Neural progenitor cell (in vitro differentiated cells): ENCODE measurements around the gene TMPRSS4. TPM values are rescaled to one million over a fixed set of nuclear protein-coding genes. Genes with fewer than 3 reads are reported as not detected.

Experiments used
- DNase-seq: peaks from one replicate; pipeline ENCODE4 v3.0.0-alpha.2; 2016; ENCODE audit warnings: low spot score
- H2AFZ ChIP-seq: fragments of 200-600 bp; sonication (generic); replicated peaks from 2 replicates; pipeline ENCODE4 v1.6.1; 2016; ENCODE audit warnings: antibody characterized with exemption
- H3F3A ChIP-seq: fragments of 200-600 bp; sonication (generic); 2 replicates; pipeline ENCODE4 v1.6.1; 2016; ENCODE audit warnings: antibody characterized with exemption, low read depth
- H3K27ac ChIP-seq: fragments of 200-600 bp; sonication (generic); 2 replicates; pipeline ENCODE4 v1.5.1; 2016; ENCODE audit warnings: mild to moderate bottlenecking
- H3K27me3 ChIP-seq: fragments of 200-600 bp; sonication (generic); 2 replicates; pipeline ENCODE4 v1.6.1; 2016; ENCODE audit warnings: mild to moderate bottlenecking, moderate library complexity
- H3K36me3 ChIP-seq: fragments of 200-600 bp; sonication (generic); 2 replicates; pipeline ENCODE4 v1.5.1; 2016
- H3K4me1 ChIP-seq: fragments of 200-600 bp; sonication (generic); 2 replicates; pipeline ENCODE4 v1.6.1; 2016; ENCODE audit warnings: mixed run types
- H3K4me2 ChIP-seq: fragments of 200-600 bp; sonication (generic); 2 replicates; pipeline ENCODE4 v1.6.1; 2016
- H3K4me3 ChIP-seq: fragments of 200-600 bp; sonication (generic); 2 replicates; pipeline ENCODE4 v1.5.1; 2016
- H3K79me2 ChIP-seq: fragments of 200-600 bp; sonication (generic); 2 replicates; pipeline ENCODE4 v1.6.1; 2016; ENCODE audit warnings: low read depth
- H3K9ac ChIP-seq: fragments of 200-600 bp; sonication (generic); 2 replicates; pipeline ENCODE4 v1.6.1; 2016
- H3K9me3 ChIP-seq: fragments of 200-600 bp; sonication (generic); 2 replicates; pipeline ENCODE4 v1.5.1; 2016; ENCODE audit warnings: low read depth
- H4K20me1 ChIP-seq: fragments of 200-600 bp; sonication (generic); 2 replicates; pipeline ENCODE4 v1.6.1; 2016; ENCODE audit warnings: low read depth
- H3K27ac Mint-ChIP-seq: 3 replicates; pipeline ENCODE4 v1.8.0; 2021; ENCODE audit warnings: mixed read lengths
- H3K27me3 Mint-ChIP-seq: 2 replicates; pipeline ENCODE4 v1.8.0; 2022; ENCODE audit warnings: low read depth, mild to moderate bottlenecking, inconsistent platforms, moderate library complexity, mixed read lengths; ENCODE audit not compliant: insufficient read depth
- H3K36me3 Mint-ChIP-seq: 3 replicates; pipeline ENCODE4 v1.8.0; 2021; ENCODE audit warnings: mixed read lengths
- H3K4me1 Mint-ChIP-seq: 3 replicates; pipeline ENCODE4 v1.8.0; 2021; ENCODE audit warnings: mixed read lengths
- H3K4me3 Mint-ChIP-seq: 3 replicates; pipeline ENCODE4 v1.8.0; 2021; ENCODE audit warnings: mild to moderate bottlenecking, moderate library complexity, mixed read lengths
- H3K9me3 Mint-ChIP-seq: 3 replicates; pipeline ENCODE4 v1.8.0; 2020; ENCODE audit warnings: mixed read lengths
- EZH2 ChIP-seq: fragments of 200-600 bp; sonication (generic); IDR thresholded peaks from 2 replicates; pipeline ENCODE4 v1.6.1; 2017; ENCODE audit warnings: antibody characterized with exemption, mild to moderate bottlenecking, moderate library complexity
- EZH2phosphoT487 ChIP-seq: fragments of 200-600 bp; sonication (generic); IDR thresholded peaks from 2 replicates; pipeline ENCODE4 v1.6.1; 2017; ENCODE audit warnings: antibody characterized with exemption
- total RNA-seq: library from RNA; depleted of rRNA; stranded (reverse); fragments of >200 nt; gene quantifications from 2 replicates; pipeline ENCODE4 v1.2.3, GENCODE V29; 2015; ENCODE audit warnings: low replicate concordance
- TF ChIP-seq, protein P1 (sequence below): fragments of 200-600 bp; sonication (generic); IDR thresholded peaks from 2 replicates; pipeline ENCODE4 v1.5.1; 2017; ENCODE audit warnings: antibody characterized with exemption, mild to moderate bottlenecking

Gene TMPRSS4
- total RNA-seq, 1 donor from 2014 or later: not detected

DNA sequence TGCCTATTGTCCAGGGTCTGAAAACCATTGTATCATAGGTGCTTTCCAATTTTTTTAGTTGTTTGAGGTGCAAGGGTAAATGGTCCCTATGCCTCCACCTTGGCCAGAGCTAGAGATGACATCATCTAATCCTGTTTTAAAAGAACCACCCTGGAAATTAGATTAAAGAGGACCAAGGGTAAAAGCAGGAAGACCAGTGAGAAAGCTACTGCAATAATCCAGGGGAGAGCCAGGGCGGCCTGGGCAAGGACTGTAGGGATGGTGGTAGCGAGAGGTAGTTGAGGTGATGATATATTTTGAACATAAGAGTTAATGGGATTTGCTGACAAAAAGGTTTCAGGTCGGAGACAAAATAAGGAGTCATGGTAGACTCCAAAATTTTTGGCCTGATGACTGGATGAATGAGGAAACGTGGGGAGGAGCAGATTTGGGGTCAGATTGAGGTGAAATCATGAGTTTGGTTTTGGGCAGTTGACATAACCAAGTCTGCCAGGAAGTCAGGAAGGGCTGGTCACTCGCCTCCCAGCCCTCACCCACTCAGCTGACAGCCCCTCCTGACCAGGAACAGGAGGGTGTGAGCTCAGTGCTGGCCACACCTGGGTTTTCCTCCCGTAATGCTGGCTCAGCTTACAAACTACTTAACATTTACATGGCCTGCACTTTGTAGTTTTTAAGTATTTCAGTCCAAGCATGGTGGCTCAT lies 52.7 kb downstream of the TMPRSS4 start:
- H3K4me3 ChIP-seq: no peak overlapping the region
- no peaks in the 10 kb centered on the region for H3K9me3 Mint-ChIP-seq
- H3K9me3 ChIP-seq: no peaks in the 10 kb centered on the region
- DNase-seq: no peak
- H3K27ac Mint-ChIP-seq: no peak overlapping the region
- no peaks in the 10 kb centered on the region for H4K20me1 ChIP-seq
- TF ChIP-seq EZH2 (no peak), EZH2phosphoT487 (no peak)
- TF ChIP-seq, protein P1, sequence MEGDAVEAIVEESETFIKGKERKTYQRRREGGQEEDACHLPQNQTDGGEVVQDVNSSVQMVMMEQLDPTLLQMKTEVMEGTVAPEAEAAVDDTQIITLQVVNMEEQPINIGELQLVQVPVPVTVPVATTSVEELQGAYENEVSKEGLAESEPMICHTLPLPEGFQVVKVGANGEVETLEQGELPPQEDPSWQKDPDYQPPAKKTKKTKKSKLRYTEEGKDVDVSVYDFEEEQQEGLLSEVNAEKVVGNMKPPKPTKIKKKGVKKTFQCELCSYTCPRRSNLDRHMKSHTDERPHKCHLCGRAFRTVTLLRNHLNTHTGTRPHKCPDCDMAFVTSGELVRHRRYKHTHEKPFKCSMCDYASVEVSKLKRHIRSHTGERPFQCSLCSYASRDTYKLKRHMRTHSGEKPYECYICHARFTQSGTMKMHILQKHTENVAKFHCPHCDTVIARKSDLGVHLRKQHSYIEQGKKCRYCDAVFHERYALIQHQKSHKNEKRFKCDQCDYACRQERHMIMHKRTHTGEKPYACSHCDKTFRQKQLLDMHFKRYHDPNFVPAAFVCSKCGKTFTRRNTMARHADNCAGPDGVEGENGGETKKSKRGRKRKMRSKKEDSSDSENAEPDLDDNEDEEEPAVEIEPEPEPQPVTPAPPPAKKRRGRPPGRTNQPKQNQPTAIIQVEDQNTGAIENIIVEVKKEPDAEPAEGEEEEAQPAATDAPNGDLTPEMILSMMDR: no peak
- no peak overlapping the region for H3K9ac ChIP-seq
- peaks cover 10% of the 10 kb centered on the region for H3F3A ChIP-seq
- no peaks in the 10 kb centered on the region for H3K36me3 ChIP-seq
- no peaks in the 10 kb centered on the region for H3K27me3 ChIP-seq
- no peak overlapping the region for H2AFZ ChIP-seq
- peaks cover 11% of the 10 kb centered on the region for H3K4me1 ChIP-seq
- no peak overlapping the region for H3K27ac ChIP-seq
- no peak overlapping the region for H3K4me2 ChIP-seq
- no peaks in the 10 kb centered on the region for H3K4me1 Mint-ChIP-seq
- no peak overlapping the region for H3K4me3 Mint-ChIP-seq
- H3K27me3 Mint-ChIP-seq: peaks cover 8% of the 10 kb centered on the region
- no peaks in the 10 kb centered on the region for H3K36me3 Mint-ChIP-seq
- H3K79me2 ChIP-seq: no peaks in the 10 kb centered on the region

DNA sequence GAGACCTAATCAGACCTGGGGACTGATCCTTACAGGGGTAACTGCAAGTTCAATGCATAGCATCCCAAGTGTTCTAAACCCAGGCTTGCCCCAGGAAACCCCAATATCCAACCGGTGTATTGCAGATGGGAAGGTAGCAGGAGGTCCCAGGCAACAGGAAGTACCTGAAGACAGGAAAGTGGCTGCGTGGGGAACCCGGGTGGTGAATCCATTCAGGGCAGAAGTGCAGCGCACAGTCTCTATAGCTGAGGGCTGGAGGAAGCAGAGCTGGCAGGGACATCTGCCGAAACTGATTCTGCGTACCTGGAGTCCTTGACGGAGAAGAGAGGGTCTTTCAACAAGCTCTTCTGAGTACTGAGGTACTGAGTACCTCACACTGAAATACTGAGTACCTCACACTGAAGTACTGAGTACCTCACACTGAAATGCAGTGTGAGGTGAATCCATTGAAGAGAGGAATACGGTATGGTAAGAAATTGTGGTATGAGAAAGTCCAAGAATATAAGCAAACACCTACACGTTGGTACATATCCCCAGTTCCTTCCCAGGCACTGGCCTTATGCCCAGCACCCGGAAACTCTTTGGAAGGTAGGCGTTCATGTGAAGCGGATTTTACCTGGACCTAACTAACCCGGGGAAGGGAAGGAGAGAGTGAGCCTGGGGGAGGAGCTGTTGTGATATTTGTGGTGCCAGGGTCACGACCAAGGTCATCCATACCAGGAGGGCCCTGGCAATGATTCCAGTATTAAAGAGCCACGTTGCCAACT lies 55.7 kb downstream of the TMPRSS4 start:
- Histone ChIP-seq H3K9ac (no peak overlapping the region), H3K4me1 (peaks cover 11% of the 10 kb centered on the region), H3K4me3 (no peak overlapping the region), H2AFZ (no peak overlapping the region), H3K9me3 (no peaks in the 10 kb centered on the region), H3K4me2 (no peak overlapping the region), H3K27ac (no peak overlapping the region), H3K36me3 (no peaks in the 10 kb centered on the region), H3K79me2 (no peaks in the 10 kb centered on the region), H3F3A (peaks cover 10% of the 10 kb centered on the region), H4K20me1 (no peaks in the 10 kb centered on the region), H3K27me3 (no peaks in the 10 kb centered on the region)
- H3K27ac Mint-ChIP-seq: no peak overlapping the region
- no peak overlapping the region for H3K4me3 Mint-ChIP-seq
- H3K4me1 Mint-ChIP-seq: no peaks in the 10 kb centered on the region
- DNase-seq: no peak
- no peaks in the 10 kb centered on the region for H3K9me3 Mint-ChIP-seq
- no peak for TF ChIP-seq EZH2
- TF ChIP-seq EZH2phosphoT487: no peak
- TF ChIP-seq, protein P1: no peak
- no peaks in the 10 kb centered on the region for H3K36me3 Mint-ChIP-seq
- H3K27me3 Mint-ChIP-seq: peaks cover 16% of the 10 kb centered on the region

DNA sequence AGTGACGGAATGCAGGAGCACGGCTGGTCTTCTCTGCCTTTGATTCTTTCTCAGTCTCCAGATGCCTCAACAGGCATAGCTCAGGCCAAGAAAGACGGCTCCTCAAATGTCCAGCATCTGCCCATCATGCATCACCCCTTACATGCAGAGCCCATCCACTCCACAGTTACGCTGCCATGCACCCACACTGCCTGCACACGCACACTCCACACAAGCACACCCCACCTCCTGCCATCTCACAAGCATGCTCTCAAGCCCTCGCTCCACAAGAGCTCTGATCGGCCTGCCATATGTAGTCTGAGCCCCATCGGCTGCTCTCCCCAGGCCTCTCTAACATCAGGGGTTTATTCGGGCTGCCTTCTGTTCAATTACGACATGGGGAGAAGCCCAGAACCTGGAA lies 56.9 kb downstream of the TMPRSS4 start:
- H3K36me3 Mint-ChIP-seq: no peaks in the 10 kb centered on the region
- H3K4me1 Mint-ChIP-seq: no peaks in the 10 kb centered on the region
- no peaks in the 10 kb centered on the region for H3K27me3 ChIP-seq
- H3K4me3 ChIP-seq: no peak overlapping the region
- no peak overlapping the region for H3K27ac ChIP-seq
- no peaks in the 10 kb centered on the region for H3K9me3 ChIP-seq
- peaks cover 5% of the 10 kb centered on the region for H3K4me1 ChIP-seq
- H4K20me1 ChIP-seq: no peaks in the 10 kb centered on the region
- H2AFZ ChIP-seq: no peak overlapping the region
- no peak for DNase-seq
- peaks cover 5% of the 10 kb centered on the region for H3F3A ChIP-seq
- H3K79me2 ChIP-seq: no peaks in the 10 kb centered on the region
- no peak for TF ChIP-seq EZH2
- TF ChIP-seq EZH2phosphoT487: no peak
- TF ChIP-seq, protein P1: no peak
- H3K4me2 ChIP-seq: no peak overlapping the region
- no peak overlapping the region for H3K9ac ChIP-seq
- H3K36me3 ChIP-seq: no peaks in the 10 kb centered on the region
- H3K27ac Mint-ChIP-seq: no peak overlapping the region
- peaks cover 16% of the 10 kb centered on the region for H3K27me3 Mint-ChIP-seq
- H3K9me3 Mint-ChIP-seq: no peaks in the 10 kb centered on the region
- H3K4me3 Mint-ChIP-seq: no peak overlapping the region
